Neural progenitor cell (in vitro differentiated cells): ENCODE measurements around the gene HEMK1. TPM values are rescaled to one million over a fixed set of nuclear protein-coding genes. Genes with fewer than 3 reads are reported as not detected.

Experiments used
- DNase-seq: peaks from one replicate; pipeline ENCODE4 v3.0.0-alpha.2; 2016; ENCODE audit warnings: low spot score
- H2AFZ ChIP-seq: fragments of 200-600 bp; sonication (generic); replicated peaks from 2 replicates; pipeline ENCODE4 v1.6.1; 2016; ENCODE audit warnings: antibody characterized with exemption
- H3F3A ChIP-seq: fragments of 200-600 bp; sonication (generic); 2 replicates; pipeline ENCODE4 v1.6.1; 2016; ENCODE audit warnings: antibody characterized with exemption, low read depth
- H3K27ac ChIP-seq: fragments of 200-600 bp; sonication (generic); 2 replicates; pipeline ENCODE4 v1.5.1; 2016; ENCODE audit warnings: mild to moderate bottlenecking
- H3K27me3 ChIP-seq: fragments of 200-600 bp; sonication (generic); 2 replicates; pipeline ENCODE4 v1.6.1; 2016; ENCODE audit warnings: mild to moderate bottlenecking, moderate library complexity
- H3K36me3 ChIP-seq: fragments of 200-600 bp; sonication (generic); 2 replicates; pipeline ENCODE4 v1.5.1; 2016
- H3K4me1 ChIP-seq: fragments of 200-600 bp; sonication (generic); 2 replicates; pipeline ENCODE4 v1.6.1; 2016; ENCODE audit warnings: mixed run types
- H3K4me2 ChIP-seq: fragments of 200-600 bp; sonication (generic); 2 replicates; pipeline ENCODE4 v1.6.1; 2016
- H3K4me3 ChIP-seq: fragments of 200-600 bp; sonication (generic); 2 replicates; pipeline ENCODE4 v1.5.1; 2016
- H3K79me2 ChIP-seq: fragments of 200-600 bp; sonication (generic); 2 replicates; pipeline ENCODE4 v1.6.1; 2016; ENCODE audit warnings: low read depth
- H3K9ac ChIP-seq: fragments of 200-600 bp; sonication (generic); 2 replicates; pipeline ENCODE4 v1.6.1; 2016
- H3K9me3 ChIP-seq: fragments of 200-600 bp; sonication (generic); 2 replicates; pipeline ENCODE4 v1.5.1; 2016; ENCODE audit warnings: low read depth
- H4K20me1 ChIP-seq: fragments of 200-600 bp; sonication (generic); 2 replicates; pipeline ENCODE4 v1.6.1; 2016; ENCODE audit warnings: low read depth
- H3K27ac Mint-ChIP-seq: 3 replicates; pipeline ENCODE4 v1.8.0; 2021; ENCODE audit warnings: mixed read lengths
- H3K27me3 Mint-ChIP-seq: 2 replicates; pipeline ENCODE4 v1.8.0; 2022; ENCODE audit warnings: low read depth, mild to moderate bottlenecking, inconsistent platforms, moderate library complexity, mixed read lengths; ENCODE audit not compliant: insufficient read depth
- H3K36me3 Mint-ChIP-seq: 3 replicates; pipeline ENCODE4 v1.8.0; 2021; ENCODE audit warnings: mixed read lengths
- H3K4me1 Mint-ChIP-seq: 3 replicates; pipeline ENCODE4 v1.8.0; 2021; ENCODE audit warnings: mixed read lengths
- H3K4me3 Mint-ChIP-seq: 3 replicates; pipeline ENCODE4 v1.8.0; 2021; ENCODE audit warnings: mild to moderate bottlenecking, moderate library complexity, mixed read lengths
- H3K9me3 Mint-ChIP-seq: 3 replicates; pipeline ENCODE4 v1.8.0; 2020; ENCODE audit warnings: mixed read lengths
- CTCF ChIP-seq: fragments of 200-600 bp; sonication (generic); IDR thresholded peaks from 2 replicates; pipeline ENCODE4 v1.5.1; 2017; ENCODE audit warnings: antibody characterized with exemption, mild to moderate bottlenecking
- EZH2 ChIP-seq: fragments of 200-600 bp; sonication (generic); IDR thresholded peaks from 2 replicates; pipeline ENCODE4 v1.6.1; 2017; ENCODE audit warnings: antibody characterized with exemption, mild to moderate bottlenecking, moderate library complexity
- EZH2phosphoT487 ChIP-seq: fragments of 200-600 bp; sonication (generic); IDR thresholded peaks from 2 replicates; pipeline ENCODE4 v1.6.1; 2017; ENCODE audit warnings: antibody characterized with exemption
- total RNA-seq: library from RNA; depleted of rRNA; stranded (reverse); fragments of >200 nt; gene quantifications from 2 replicates; pipeline ENCODE4 v1.2.3, GENCODE V29; 2015; ENCODE audit warnings: low replicate concordance

Gene HEMK1
- total RNA-seq, 1 donor from 2014 or later = 9.3 TPM

- peak overlapping the region; percentile 81 for H3K4me3 Mint-ChIP-seq
- peaks cover 25% of the 10 kb centered on the region for H3K4me1 Mint-ChIP-seq
- DNase-seq = no peak
- H3K79me2 ChIP-seq = peaks cover 10% of the 10 kb centered on the region
- H3K27me3 Mint-ChIP-seq = peaks cover 12% of the 10 kb centered on the region
- H3K36me3 Mint-ChIP-seq = no peaks in the 10 kb centered on the region
- H3K4me2 ChIP-seq = peak overlapping the region; percentile 89
- H3K36me3 ChIP-seq = no peaks in the 10 kb centered on the region
- no peak overlapping the region for H3K27ac Mint-ChIP-seq
- H3K9me3 Mint-ChIP-seq = no peaks in the 10 kb centered on the region
- no peak overlapping the region for H3K27ac ChIP-seq
- H3K9ac ChIP-seq = no peak overlapping the region
- peak overlapping the region; percentile 71 for H3K4me3 ChIP-seq
- TF ChIP-seq EZH2 = no peak
- TF ChIP-seq CTCF = no peak
- TF ChIP-seq EZH2phosphoT487 = no peak
- H4K20me1 ChIP-seq = no peaks in the 10 kb centered on the region
- peaks cover 32% of the 10 kb centered on the region for H3F3A ChIP-seq
- H3K4me1 ChIP-seq = peaks cover 13% of the 10 kb centered on the region
- H3K27me3 ChIP-seq = peaks cover 14% of the 10 kb centered on the region
- no peaks in the 10 kb centered on the region for H3K9me3 ChIP-seq
- H2AFZ ChIP-seq = peak overlapping the region; percentile 65
Measured at GRCh38 chr3:50567011-50567385, 2.3 kb upstream of the HEMK1 start.

GRCh38 chr3:50567386-50568167 is 1.7 kb upstream of the HEMK1 start, which contains the start of gene C3orf18:
Gene C3orf18, minus strand, starts transcription at chr3:50567747. Its CDS starts 2,048 bp downstream, at chr3:50565699.
- peaks cover 14% of the 10 kb centered on the region for H3K27me3 ChIP-seq
- no peak within 1 kb of the TSS for H3K9ac ChIP-seq
- H3K9me3 ChIP-seq = no peaks in the 10 kb centered on the region
- Mint-ChIP-seq H3K4me1 (peaks cover 25% of the 10 kb centered on the region), H3K4me3 (peak within 1 kb of the TSS; percentile 98), H3K36me3 (no peaks in the 10 kb centered on the region), H3K27me3 (peaks cover 12% of the 10 kb centered on the region), H3K9me3 (no peaks in the 10 kb centered on the region), H3K27ac (peak within 1 kb of the TSS; percentile 90)
- H3K79me2 ChIP-seq = peaks cover 10% of the 10 kb centered on the region
- H3K27ac ChIP-seq = no peak within 1 kb of the TSS
- H3K36me3 ChIP-seq = no peaks in the 10 kb centered on the region
- H2AFZ ChIP-seq = peak within 1 kb of the TSS; percentile 65
- TF ChIP-seq EZH2 (no peak), EZH2phosphoT487 (no peak), CTCF (no peak)
- peak; percentile 96 for DNase-seq
- no peaks in the 10 kb centered on the region for H4K20me1 ChIP-seq
- H3K4me2 ChIP-seq = peak within 1 kb of the TSS; percentile 89
- H3K4me3 ChIP-seq = peak within 1 kb of the TSS; percentile 71
- H3F3A ChIP-seq = peaks cover 32% of the 10 kb centered on the region
- peaks cover 13% of the 10 kb centered on the region for H3K4me1 ChIP-seq

GRCh38 chr3:50570508-50571279 is 1.4 kb downstream of the HEMK1 start:
- Histone ChIP-seq H3K27me3 (peaks cover 14% of the 10 kb centered on the region), H3K79me2 (peaks cover 10% of the 10 kb centered on the region), H3K4me1 (peaks cover 13% of the 10 kb centered on the region), H3K9me3 (no peaks in the 10 kb centered on the region), H4K20me1 (no peaks in the 10 kb centered on the region), H3K4me3 (peak overlapping the region; percentile 95), H2AFZ (no peak overlapping the region), H3K27ac (no peak overlapping the region), H3K36me3 (no peaks in the 10 kb centered on the region), H3K9ac (no peak overlapping the region), H3K4me2 (peak overlapping the region; percentile 83), H3F3A (peaks cover 32% of the 10 kb centered on the region)
- no peak for DNase-seq
- TF ChIP-seq EZH2phosphoT487 (no peak), CTCF (no peak), EZH2 (no peak)
- Mint-ChIP-seq H3K4me3 (peak overlapping the region; percentile 98), H3K4me1 (peaks cover 25% of the 10 kb centered on the region), H3K36me3 (no peaks in the 10 kb centered on the region), H3K9me3 (no peaks in the 10 kb centered on the region), H3K27me3 (peaks cover 11% of the 10 kb centered on the region), H3K27ac (no peak overlapping the region)
